H1 (cell line): ENCODE data around the gene LIN37. TPM values are rescaled to one million over a fixed set of nuclear protein-coding genes. Genes with fewer than 3 reads are reported as not detected.

Experiments used
- BACH1 ChIP-seq: IDR thresholded peaks from 2 replicates; pipeline ENCODE4 v1.6.1; 2012; ENCODE audit warnings: low read length, improper control_type of control experiment
- CHD2 ChIP-seq: IDR thresholded peaks from 2 replicates; pipeline ENCODE4 v1.6.1; 2012; ENCODE audit warnings: low read length, improper control_type of control experiment
- HDAC2 ChIP-seq, 2 experiments: fragments of 300-600 bp in 1 of 2; sonication (generic) in 1 of 2; IDR thresholded peaks; 2 replicates each; pipeline ENCODE4 v1.6.1; 2011 to 2012; ENCODE audit warnings: low read depth in 2 of 2, low read length in 2 of 2, mild to moderate bottlenecking in 2 of 2, moderate library complexity in 2 of 2, borderline replicate concordance in 1 of 2, inconsistent platforms in 1 of 2
- HDAC6 ChIP-seq: IDR thresholded peaks from one replicate; pipeline ENCODE4 v1.7.1; 2012; ENCODE audit warnings: low read depth, mild to moderate bottlenecking, inconsistent platforms, low read length, moderate library complexity
- KDM4A ChIP-seq: IDR thresholded peaks from one replicate; pipeline ENCODE4 v1.7.1; 2012; ENCODE audit warnings: low read depth, mild to moderate bottlenecking, moderate library complexity, low read length, inconsistent platforms; ENCODE audit not compliant: severe bottlenecking
- NANOG ChIP-seq: IDR thresholded peaks from 2 replicates; pipeline ENCODE4 v1.6.1; 2011; ENCODE audit warnings: low read length, low read depth, mild to moderate bottlenecking, inconsistent platforms; ENCODE audit not compliant: insufficient read depth, poor library complexity, severe bottlenecking
- SP2 ChIP-seq: IDR thresholded peaks from 2 replicates; pipeline ENCODE4 v1.6.1; 2012; ENCODE audit warnings: mild to moderate bottlenecking, low read length, inconsistent platforms
- TAF7 ChIP-seq: optimal IDR thresholded peaks from 2 replicates; pipeline ENCODE3; 2011; ENCODE audit warnings: low read depth, mild to moderate bottlenecking, inconsistent platforms, low read length, moderate library complexity, borderline replicate concordance
- TCF12 ChIP-seq: IDR thresholded peaks from 2 replicates; pipeline ENCODE4 v1.6.1; 2011; ENCODE audit warnings: low read depth, mild to moderate bottlenecking, low read length
- polyA plus RNA-seq, 7 experiments: library from polyadenylated mRNA; depleted of rRNA in 3 of 7; stranded (reverse) in 5 of 7; unstranded in 2 of 7; fragments of >200 nt in 5 of 7; fragments of 200-250 nt in 2 of 7; gene quantifications; 1 replicate in 5 of 7; 2 replicates in 1 of 7; 4 replicates in 1 of 7; pipeline versions ENCODE4 v1.2.1 to v1.2.3, GENCODE V29; 2011 to 2013; ENCODE audit warnings: missing spikeins in 2 of 7, mixed read lengths in 2 of 7
- total RNA-seq: library from RNA; stranded (reverse); fragmentation: NEBNext Ultra II Directional; extraction: Animal tissue kit (Norgen Biotek cat#: 25700); gene quantifications from 2 replicates; pipeline ENCODE4 v1.2.1, GENCODE V29; 2021

LIN37 gene
- total and polyA plus RNA-seq, 2 of the 8 experiments (the other 6 are each of a cell fraction or from before 2014, with no cell fraction given): 3.8 to 9.8 TPM

- no peak for TF ChIP-seq TAF7
- no peak for TF ChIP-seq HDAC6
- no peak for TF ChIP-seq CHD2
- no peak for TF ChIP-seq TCF12
- TF ChIP-seq HDAC2 (IDR thresholded peaks at IDR 0.05; ENCODE audit: borderline replicate concordance in 1 of 2, low read depth in 2 of 2, low read length in 2 of 2): no peak
- no peak for TF ChIP-seq KDM4A
- no peak for TF ChIP-seq BACH1
- TF ChIP-seq SP2: no peak
- no peak for TF ChIP-seq NANOG
Measured at GRCh38 chr19:35777086-35777841, 28.9 kb downstream of the LIN37 start (continued).
